Activated gamma-delta T cell treated with Interleukin-2 at 50 U/mL for 16 hours (primary cell): Measurements from ENCODE around the gene ZNF718.
A peak's percentile ranks its signal among the peaks of the same experiment; 100 is the strongest.
"Not testable (repeated sequence)": the region's sequence is repeated elsewhere in the genome, so short reads cannot be mapped to it uniquely, and the experiment has no call there.

Experiments
- DNase-seq: peaks from one replicate; pipeline ENCODE4 v3.0.0-alpha.2; 2020

Gene ZNF718

GRCh38 chr4:124275-125081 lies at the start of gene ZNF718:
ZNF718 (plus strand) TSS chr4:124501; CDS start chr4:124671, 170 bp downstream.
- peak; percentile 91 for DNase-seq

DNA sequence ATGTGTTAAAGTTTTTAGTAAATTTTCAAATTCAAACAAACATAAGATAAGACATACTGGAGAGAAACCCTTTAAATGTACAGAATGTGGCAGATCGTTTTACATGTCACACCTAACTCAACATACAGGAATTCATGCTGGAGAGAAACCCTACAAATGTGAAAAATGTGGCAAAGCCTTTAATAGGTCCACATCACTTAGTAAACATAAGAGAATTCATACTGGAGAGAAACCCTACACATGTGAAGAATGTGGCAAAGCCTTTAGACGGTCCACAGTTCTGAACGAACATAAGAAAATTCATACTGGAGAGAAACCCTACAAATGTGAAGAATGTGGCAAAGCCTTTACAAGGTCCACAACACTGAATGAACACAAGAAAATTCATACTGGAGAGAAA lies 38.4 kb upstream of the ZNF718 start:
- no peak for DNase-seq

GRCh38 chr4:86559-87324 lies 37.6 kb upstream of the ZNF718 start:
- DNase-seq = not testable (repeated sequence)

- DNase-seq = no peak
Measured at GRCh38 chr4:98386-98785, 25.9 kb upstream of the ZNF718 start.

DNA sequence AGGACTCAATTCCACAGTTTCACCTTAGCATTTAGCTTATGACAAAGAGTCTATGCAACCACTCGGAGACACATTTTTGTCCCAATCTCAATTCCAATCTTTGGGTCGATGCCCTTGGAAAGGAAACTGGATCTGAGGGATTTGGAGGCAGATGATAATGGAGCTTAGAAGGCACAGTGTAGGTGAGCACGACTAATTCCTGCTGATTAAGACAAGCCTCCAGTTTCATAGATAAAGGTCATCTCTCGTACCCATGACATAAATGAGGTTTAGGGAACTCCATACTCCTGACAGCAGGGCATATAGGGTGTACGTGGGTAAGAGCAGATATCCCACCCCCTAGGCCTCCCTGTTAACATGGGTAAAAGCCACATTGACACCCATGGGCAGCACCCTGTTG lies 24.4 kb upstream of the ZNF718 start:
- DNase-seq = no peak

- DNase-seq = no peak
Measured at GRCh38 chr4:107083-107443, 17.2 kb upstream of the ZNF718 start.

DNA sequence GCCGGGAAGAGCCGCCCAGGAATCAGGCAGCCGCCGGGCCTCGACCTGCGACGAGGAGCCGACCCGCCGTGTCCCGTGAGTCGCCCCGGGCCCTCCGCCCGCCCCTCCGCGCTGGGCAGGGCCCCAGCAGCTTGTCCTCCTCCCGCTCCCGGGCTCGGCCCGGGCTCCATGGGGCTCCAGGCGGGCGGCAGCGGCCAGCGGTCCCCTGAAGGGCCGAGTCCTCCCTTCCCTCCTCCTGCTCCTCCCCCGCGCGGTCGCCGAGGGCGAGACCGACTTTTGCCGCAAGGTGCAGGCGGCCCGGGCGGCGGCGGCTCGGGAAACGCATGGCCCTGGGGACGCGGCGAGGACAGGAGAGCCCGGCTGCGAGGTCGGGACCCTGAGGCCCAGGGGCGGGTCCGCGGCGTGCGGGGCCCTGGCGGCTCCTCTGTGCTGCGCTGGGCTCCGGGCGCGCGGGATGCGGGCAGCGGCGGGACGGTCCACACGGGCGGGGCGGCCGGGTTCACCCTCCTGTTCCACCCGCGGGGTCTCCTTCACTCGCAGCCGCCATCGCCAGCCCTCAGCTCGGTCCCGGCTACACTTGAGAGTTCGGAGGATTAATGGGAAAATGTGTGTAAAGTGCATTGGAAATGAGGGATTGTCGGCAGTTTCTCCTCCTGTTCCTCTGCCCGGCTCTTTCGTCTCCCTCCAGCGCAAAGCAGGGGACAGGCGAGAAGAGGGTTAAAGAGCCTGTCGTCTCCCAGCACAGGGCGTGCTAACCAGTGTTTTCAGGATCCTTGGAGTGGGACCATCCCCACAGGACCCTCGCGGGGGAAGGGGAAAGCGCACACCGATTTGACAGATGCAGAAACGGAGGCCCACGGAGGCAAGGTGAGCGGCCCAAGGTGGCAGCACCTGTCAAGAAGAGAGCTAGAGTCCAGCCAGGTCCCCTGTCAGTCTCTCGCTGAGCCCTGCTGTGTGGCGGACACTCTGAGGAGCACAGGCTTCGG lies 16.6 kb upstream of the ZNF718 start:
- DNase-seq = no peak

DNA sequence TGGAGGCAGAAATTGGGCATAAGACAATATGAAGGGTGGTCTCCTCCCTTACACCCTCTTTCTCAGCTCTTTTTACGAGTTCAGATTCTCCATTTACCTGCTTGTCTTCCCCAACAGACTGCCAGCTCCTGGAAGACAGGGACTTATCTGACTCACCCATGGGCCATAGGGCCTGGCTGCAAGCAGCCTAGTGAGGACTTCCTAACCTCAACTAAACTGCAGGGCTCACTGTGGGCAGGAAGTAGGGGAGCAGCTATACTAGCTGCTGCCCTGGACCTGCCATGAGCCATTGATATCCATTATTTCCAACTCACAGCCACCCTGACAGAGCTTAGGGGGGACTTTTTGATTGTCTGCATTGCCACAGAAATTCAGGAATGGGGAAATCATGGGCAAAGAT lies 11.5 kb upstream of the ZNF718 start:
- DNase-seq = no peak

DNA sequence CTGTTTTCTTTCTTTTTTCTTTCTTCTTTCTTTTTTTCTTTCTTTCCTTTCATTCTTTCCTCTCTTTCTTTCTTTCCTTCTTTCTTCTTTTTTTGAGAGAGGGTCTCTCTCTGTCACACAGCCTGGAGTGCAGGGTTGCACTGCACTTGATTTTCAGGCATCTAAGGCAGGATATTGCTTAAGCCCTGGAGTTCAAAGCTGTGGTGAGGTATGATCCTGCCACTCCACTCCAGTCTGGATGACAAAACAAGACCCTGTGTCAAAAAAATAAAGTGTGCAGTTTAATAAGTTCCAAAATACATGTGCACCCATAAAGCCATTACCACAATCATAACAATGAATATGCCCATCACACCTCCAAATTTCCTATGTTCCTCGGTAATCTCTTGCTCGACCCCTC lies 10.6 kb upstream of the ZNF718 start:
- no peak for DNase-seq

DNA sequence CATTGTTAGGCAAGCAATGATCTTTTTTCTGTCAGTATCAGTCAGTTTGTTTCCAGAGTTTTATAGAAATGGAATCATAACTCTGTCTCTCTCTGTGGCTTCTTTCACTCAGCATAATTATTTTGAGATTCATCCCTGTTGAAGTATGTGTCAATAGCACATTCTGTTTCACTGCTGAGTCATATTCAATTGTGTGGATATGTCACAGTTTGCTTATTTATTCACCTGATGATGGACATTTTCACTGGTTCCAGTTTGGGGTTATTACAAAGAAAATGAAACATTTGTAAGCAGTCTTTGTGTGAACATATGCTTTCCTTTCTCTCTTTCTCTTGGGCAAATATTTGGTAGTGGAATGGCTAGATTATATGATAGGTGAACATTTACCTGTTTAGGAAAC lies 10.2 kb upstream of the ZNF718 start:
- no peak for DNase-seq

DNA sequence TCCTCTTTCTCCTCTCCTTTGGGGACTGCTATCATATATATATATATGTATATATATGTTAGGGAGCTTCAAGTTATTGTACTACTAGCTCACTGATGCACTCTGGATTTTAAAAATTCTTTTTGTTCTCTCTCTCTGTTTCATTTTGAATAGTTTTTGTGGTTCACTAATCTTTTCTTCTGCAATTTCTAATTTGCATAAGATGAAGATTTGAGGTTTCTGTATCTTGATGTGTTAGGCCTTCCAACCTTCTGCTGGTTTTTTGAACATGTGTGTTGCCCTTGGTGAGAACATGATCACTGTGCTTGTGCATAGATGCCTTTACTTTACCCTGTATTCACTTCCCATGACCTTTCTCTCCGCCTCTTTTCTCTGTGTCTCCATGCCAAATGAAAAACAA lies 7.8 kb upstream of the ZNF718 start:
- no peak for DNase-seq

DNA sequence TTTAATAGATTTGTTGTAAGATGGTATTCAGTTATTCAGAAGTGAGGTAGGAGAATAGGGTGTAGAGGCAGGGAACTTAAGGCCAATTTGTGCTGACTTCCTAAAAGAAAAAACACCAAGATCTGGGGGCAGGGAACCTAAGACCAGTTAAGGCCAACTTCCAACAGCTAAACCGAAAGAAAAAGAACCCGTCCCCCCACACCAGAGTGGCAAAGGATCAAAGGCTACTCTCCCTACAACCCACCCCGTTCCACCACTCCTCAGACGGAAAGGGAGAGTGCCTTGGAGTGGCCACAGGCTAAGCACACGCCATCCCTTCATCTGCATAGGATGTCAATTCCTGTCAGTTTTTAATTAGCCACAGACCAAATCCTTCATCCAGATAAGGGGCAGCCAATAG lies 3.7 kb upstream of the ZNF718 start:
- DNase-seq = no peak

- peak; percentile 40 for DNase-seq
Measured at GRCh38 chr4:121408-122084, 2.8 kb upstream of the ZNF718 start.

GRCh38 chr4:123922-124274 lies 403 bp upstream of the ZNF718 start:
- DNase-seq = not testable (repeated sequence)

- peak; percentile 20 for DNase-seq
Measured at GRCh38 chr4:125091-125771, 930 bp downstream of the ZNF718 start.

DNA sequence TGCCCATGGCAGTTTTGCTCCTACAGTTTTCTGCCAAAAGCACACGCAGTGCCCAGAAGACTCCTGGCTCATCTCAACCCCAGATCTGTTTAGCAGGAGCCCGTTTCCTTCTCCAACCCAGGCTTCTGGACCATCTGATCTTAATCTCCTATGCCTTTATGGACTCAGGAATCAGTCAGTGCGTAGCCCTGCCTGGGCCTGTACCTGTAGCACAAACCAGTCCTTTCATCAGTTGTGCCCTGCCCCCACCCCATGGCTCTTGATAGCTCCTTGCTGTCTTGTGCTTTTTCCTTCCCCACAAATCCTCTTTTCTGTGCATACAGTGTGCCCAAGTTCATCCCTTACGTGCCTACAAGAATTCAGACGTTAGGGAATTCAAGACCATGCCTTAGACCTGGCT lies 1.5 kb downstream of the ZNF718 start:
- DNase-seq = no peak

DNA sequence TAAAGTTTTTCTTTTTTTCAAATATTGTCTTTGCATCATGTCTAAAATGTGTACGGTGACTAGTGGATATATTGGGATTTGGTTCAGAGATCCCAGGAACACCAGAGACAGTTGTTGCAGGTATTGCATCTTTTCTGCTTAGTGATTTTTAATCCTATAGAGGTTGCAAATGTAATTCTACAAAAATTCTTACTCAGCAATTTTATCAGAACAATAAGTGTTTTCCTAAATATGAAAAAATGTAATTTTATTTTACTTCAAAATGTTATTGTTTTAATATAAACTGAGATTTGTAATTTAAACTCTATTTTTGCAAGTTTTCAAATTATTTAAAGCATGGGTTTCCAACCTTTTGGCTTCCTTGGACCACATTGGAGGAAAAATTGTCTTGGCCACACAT lies 8.2 kb downstream of the ZNF718 start:
- DNase-seq = no peak

DNA sequence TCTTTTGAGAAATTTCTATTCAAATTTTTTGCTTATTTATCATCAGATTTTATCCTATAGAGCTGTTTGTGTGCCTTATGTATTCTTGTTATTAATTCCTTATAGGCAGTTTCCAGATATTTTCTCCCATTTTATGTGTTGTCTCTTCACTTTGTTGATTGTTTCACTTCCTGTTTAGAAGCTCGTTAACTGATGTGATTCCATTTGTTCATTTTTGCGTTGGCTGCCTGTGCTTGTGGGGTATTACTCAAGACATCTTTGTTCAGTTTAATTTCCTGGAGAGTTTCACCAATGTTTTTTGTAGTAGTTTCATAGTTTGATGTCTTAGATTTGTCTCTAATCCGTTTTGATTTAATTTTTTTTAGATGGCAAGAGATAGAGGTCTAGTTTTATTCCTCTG lies 14.6 kb downstream of the ZNF718 start:
- no peak for DNase-seq

DNA sequence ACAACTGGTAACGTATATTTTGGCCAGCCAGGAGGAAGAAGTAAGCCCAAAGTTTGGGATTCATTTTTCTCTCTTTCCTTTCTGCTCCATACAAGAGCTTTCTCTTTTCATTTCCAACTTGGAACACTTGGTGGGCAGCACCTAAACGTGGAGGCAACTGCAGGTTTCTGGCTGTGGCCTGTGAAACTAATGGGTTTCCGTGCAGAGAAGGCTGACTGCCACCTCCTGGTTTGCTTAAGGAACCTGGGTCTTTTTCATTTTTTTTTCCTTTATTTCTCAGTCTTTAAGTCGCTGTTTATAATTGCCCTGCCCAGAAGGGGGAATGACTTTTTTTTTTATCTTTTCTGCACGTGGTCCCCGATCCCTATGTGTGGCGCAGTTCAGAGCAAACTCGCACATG lies 15.4 kb downstream of the ZNF718 start:
- no peak for DNase-seq

DNA sequence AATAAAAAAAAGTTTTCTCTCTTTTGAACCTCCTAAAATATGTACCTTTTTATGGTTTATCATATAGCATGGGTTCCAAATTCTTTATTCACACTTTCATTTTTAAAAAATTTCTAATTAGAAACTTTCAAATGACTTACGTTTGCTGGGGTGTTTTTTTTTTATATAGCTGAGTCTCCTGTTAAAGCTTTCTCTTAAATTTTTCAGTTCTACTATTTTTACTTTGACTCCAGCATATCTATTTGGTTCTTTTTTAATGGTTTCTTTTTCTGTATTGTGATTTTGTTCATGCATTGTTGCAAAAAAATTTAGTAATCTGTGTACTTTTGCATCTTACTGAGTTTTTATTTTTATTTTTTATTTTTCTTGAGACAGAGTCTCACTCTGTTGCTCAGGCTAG lies 22.3 kb downstream of the ZNF718 start:
- no peak for DNase-seq

DNA sequence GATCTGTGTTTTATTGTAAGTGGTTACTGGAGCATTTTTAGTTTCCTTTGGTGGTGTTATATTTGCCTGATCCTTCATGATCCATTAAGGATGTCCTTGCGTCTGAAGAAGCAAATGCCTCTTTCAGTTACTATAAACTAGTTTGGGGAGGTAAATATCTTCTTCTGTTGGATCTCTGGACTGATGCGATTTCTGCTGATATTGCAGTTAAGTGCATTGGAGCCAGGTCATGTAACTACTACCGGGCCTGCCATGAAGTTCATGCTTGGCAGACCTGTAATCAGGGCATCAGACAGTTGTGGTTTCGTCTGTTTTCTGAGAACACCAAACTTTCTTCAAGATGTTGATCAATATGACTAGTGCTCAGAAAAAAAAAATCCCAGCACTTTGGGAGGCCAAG lies 22.9 kb downstream of the ZNF718 start:
- DNase-seq = no peak
